ENCODE data around the gene GPR183.

The GPR183 gene

GRCh38 chr13:99290894-99291293 is 16.3 kb downstream of the GPR183 start:
- TF ChIP-seq, protein P1, sequence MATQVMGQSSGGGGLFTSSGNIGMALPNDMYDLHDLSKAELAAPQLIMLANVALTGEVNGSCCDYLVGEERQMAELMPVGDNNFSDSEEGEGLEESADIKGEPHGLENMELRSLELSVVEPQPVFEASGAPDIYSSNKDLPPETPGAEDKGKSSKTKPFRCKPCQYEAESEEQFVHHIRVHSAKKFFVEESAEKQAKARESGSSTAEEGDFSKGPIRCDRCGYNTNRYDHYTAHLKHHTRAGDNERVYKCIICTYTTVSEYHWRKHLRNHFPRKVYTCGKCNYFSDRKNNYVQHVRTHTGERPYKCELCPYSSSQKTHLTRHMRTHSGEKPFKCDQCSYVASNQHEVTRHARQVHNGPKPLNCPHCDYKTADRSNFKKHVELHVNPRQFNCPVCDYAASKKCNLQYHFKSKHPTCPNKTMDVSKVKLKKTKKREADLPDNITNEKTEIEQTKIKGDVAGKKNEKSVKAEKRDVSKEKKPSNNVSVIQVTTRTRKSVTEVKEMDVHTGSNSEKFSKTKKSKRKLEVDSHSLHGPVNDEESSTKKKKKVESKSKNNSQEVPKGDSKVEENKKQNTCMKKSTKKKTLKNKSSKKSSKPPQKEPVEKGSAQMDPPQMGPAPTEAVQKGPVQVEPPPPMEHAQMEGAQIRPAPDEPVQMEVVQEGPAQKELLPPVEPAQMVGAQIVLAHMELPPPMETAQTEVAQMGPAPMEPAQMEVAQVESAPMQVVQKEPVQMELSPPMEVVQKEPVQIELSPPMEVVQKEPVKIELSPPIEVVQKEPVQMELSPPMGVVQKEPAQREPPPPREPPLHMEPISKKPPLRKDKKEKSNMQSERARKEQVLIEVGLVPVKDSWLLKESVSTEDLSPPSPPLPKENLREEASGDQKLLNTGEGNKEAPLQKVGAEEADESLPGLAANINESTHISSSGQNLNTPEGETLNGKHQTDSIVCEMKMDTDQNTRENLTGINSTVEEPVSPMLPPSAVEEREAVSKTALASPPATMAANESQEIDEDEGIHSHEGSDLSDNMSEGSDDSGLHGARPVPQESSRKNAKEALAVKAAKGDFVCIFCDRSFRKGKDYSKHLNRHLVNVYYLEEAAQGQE (IDR thresholded peaks at IDR 0.05; ENCODE audit: insufficient read depth in 1 of 2, low read depth in 2 of 2, low read length in 2 of 2): no peak
- TF ChIP-seq FOXP2 (optimal IDR thresholded peaks at IDR 0.05; ENCODE audit: borderline replicate concordance, extremely low read depth, extremely low read length, insufficient read depth): no peak
- no peak for TF ChIP-seq TAF1 (IDR thresholded peaks at IDR 0.05; ENCODE audit: borderline replicate concordance, insufficient read depth, low read length)
- TF ChIP-seq POLR2AphosphoS5 (IDR thresholded peaks at IDR 0.05; ENCODE audit: low read depth, low read length): no peak
- TF ChIP-seq SIN3A (IDR thresholded peaks at IDR 0.05; ENCODE audit: borderline replicate concordance, insufficient read depth, low read length): no peak

DNA sequence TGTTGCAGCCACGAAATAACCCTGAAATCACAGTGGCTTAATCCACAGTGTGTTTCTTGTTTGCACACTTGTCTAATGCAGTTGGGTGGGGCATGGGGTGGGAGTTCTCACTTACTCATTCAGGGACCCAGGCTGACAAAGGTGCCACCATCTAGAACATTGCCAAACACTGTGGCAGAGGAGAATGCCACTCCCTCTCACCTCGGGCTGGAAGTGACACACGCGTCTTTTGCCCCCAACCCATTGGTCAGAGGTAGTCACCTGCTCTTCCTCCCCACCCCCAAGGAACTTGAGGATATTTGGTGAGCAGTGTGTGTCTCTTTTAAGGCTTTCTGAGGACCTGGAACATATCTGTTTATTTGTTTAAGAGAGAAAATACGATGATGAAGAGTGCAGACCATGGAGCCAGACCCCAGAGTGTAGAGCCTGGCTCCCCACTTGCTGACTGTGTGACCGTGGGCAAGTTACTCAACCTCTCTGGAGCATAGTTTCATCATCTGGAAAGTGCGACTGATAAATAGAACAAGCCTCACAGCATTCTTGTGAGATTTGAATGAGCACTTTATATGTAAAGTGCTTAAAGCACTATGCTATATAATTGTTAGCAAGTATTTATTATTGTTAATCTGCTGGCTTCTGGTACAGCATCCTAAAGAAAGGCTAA is 17.4 kb downstream of the GPR183 start:
- no peak for TF ChIP-seq POLR2AphosphoS5 (IDR thresholded peaks at IDR 0.05; ENCODE audit: low read depth, low read length)
- no peak for TF ChIP-seq FOXP2 (optimal IDR thresholded peaks at IDR 0.05; ENCODE audit: borderline replicate concordance, extremely low read depth, extremely low read length, insufficient read depth)
- TF ChIP-seq, protein P1 (IDR thresholded peaks at IDR 0.05; ENCODE audit: insufficient read depth in 1 of 2, low read depth in 2 of 2, low read length in 2 of 2): no peak
- no peak for TF ChIP-seq TAF1 (IDR thresholded peaks at IDR 0.05; ENCODE audit: borderline replicate concordance, insufficient read depth, low read length)
- no peak for TF ChIP-seq SIN3A (IDR thresholded peaks at IDR 0.05; ENCODE audit: borderline replicate concordance, insufficient read depth, low read length)

DNA sequence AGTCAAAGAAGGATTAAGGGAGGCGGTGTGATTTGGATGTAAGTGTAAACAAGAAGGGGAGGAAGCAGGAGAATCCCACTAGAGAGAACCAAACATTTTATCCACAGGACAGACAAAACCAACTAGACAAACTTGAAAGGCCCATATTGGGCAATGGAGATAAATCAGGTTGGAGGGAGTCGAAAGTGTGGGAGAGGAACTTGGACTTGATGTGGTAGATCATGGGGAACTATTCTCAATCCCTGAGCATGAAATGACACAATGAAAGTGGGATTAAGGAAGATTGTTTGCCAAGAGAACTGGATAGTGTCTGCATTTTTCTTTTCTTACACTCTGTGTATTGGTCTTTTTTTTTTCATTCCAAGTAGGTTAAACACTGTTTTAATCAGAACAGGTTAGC is 17.9 kb downstream of the GPR183 start:
- TF ChIP-seq SIN3A (IDR thresholded peaks at IDR 0.05; ENCODE audit: borderline replicate concordance, insufficient read depth, low read length) (no peak), POLR2AphosphoS5 (IDR thresholded peaks at IDR 0.05; ENCODE audit: low read depth, low read length) (no peak), TAF1 (IDR thresholded peaks at IDR 0.05; ENCODE audit: borderline replicate concordance, insufficient read depth, low read length) (no peak), FOXP2 (optimal IDR thresholded peaks at IDR 0.05; ENCODE audit: borderline replicate concordance, extremely low read depth, extremely low read length, insufficient read depth) (no peak)
- TF ChIP-seq, protein P1 (IDR thresholded peaks at IDR 0.05; ENCODE audit: insufficient read depth in 1 of 2, low read depth in 2 of 2, low read length in 2 of 2): no peak

GRCh38 chr13:99288089-99288488 is 19.1 kb downstream of the GPR183 start:
- no peak for TF ChIP-seq SIN3A (IDR thresholded peaks at IDR 0.05; ENCODE audit: borderline replicate concordance, insufficient read depth, low read length)
- TF ChIP-seq TAF1 (IDR thresholded peaks at IDR 0.05; ENCODE audit: borderline replicate concordance, insufficient read depth, low read length): no peak
- TF ChIP-seq, protein P1 (IDR thresholded peaks at IDR 0.05; ENCODE audit: insufficient read depth in 1 of 2, low read depth in 2 of 2, low read length in 2 of 2): no peak
- TF ChIP-seq POLR2AphosphoS5 (IDR thresholded peaks at IDR 0.05; ENCODE audit: low read depth, low read length): no peak
- no peak for TF ChIP-seq FOXP2 (optimal IDR thresholded peaks at IDR 0.05; ENCODE audit: borderline replicate concordance, extremely low read depth, extremely low read length, insufficient read depth)

All from PFSK-1 (cell line).